Endodermal cell (in vitro differentiated cells): ENCODE measurements around the gene NEO1. TPM values are rescaled to one million over a fixed set of nuclear protein-coding genes. Genes with fewer than 3 reads are reported as not detected.

Experiments
- DNase-seq: peaks from one replicate; pipeline ENCODE4 v3.0.0-alpha.2; 2017
- H3K27ac ChIP-seq: 2 replicates; pipeline ENCODE4 v1.5.1; 2013; ENCODE audit warnings: mild to moderate bottlenecking, low read depth, low read length, moderate library complexity
- H3K27me3 ChIP-seq: 2 replicates; pipeline ENCODE4 v1.6.1; 2013; ENCODE audit warnings: mild to moderate bottlenecking, low read length, moderate library complexity; ENCODE audit not compliant: insufficient read depth, control insufficient read depth, poor library complexity, severe bottlenecking
- H3K36me3 ChIP-seq: 2 replicates; pipeline ENCODE4 v1.7.0; 2013; ENCODE audit warnings: mild to moderate bottlenecking, low read length, moderate library complexity; ENCODE audit not compliant: control insufficient read depth, insufficient read depth
- H3K4me1 ChIP-seq: one replicate; pipeline ENCODE4 v1.7.0; 2013; ENCODE audit warnings: low read length; ENCODE audit not compliant: control insufficient read depth, insufficient read depth
- H3K4me3 ChIP-seq: 2 replicates; pipeline ENCODE4 v1.5.1; 2013; ENCODE audit warnings: mild to moderate bottlenecking, low read length, moderate library complexity
- H3K9ac ChIP-seq: 2 replicates; pipeline ENCODE4 v1.6.1; 2013; ENCODE audit warnings: mild to moderate bottlenecking, low read length, moderate library complexity; ENCODE audit not compliant: poor library complexity, severe bottlenecking; ENCODE audit errors: extremely low read depth
- H3K9me3 ChIP-seq: 2 replicates; pipeline ENCODE4 v1.6.1; 2013; ENCODE audit warnings: mild to moderate bottlenecking, low read length, moderate library complexity; ENCODE audit not compliant: control insufficient read depth
- H3K27ac Mint-ChIP-seq: 2 replicates; pipeline ENCODE4 v1.8.0; 2020; ENCODE audit warnings: mixed read lengths
- H3K27me3 Mint-ChIP-seq: 2 replicates; pipeline ENCODE4 v1.8.0; 2021; ENCODE audit warnings: mild to moderate bottlenecking, mixed read lengths; ENCODE audit not compliant: insufficient read depth
- H3K36me3 Mint-ChIP-seq: 2 replicates; pipeline ENCODE4 v1.8.0; 2020; ENCODE audit warnings: low read depth, mixed read lengths
- H3K4me1 Mint-ChIP-seq: 2 replicates; pipeline ENCODE4 v1.8.0; 2020; ENCODE audit warnings: mixed read lengths
- H3K4me3 Mint-ChIP-seq: 2 replicates; pipeline ENCODE4 v1.8.0; 2020; ENCODE audit warnings: mild to moderate bottlenecking, moderate library complexity, mixed read lengths
- H3K9me3 Mint-ChIP-seq: 2 replicates; pipeline ENCODE4 v1.8.0; 2020; ENCODE audit warnings: mild to moderate bottlenecking, mixed read lengths
- WGBS, 2 experiments: methylation state at CpG; one replicate each; pipeline versions ENCODE4 v1.1.5 to v1.1.7; 2013; ENCODE audit warnings: missing lambda C conversion rate in 2 of 2, mixed read lengths in 1 of 2; ENCODE audit not compliant: insufficient coverage in 1 of 2, insufficient read length in 1 of 2; 5-methylcytosine and 5-hydroxymethylcytosine counted together
- total RNA-seq, 2 donors: library from RNA; stranded (reverse); fragmentation: NEBNext Ultra II Directional in 1 of 2; extraction: Animal tissue kit (Norgen Biotek cat#: 25700) in 1 of 2; gene quantifications; 2 replicates in 1 of 2; 3 replicates in 1 of 2; pipeline ENCODE4 v1.2.1, GENCODE V29; 2021
- TF ChIP-seq, protein P1 (sequence below): fragments of 200-600 bp; sonication (generic); conservative IDR thresholded peaks from 2 replicates; pipeline ENCODE4 v1.5.0; 2021; ENCODE audit warnings: antibody characterized with exemption, mild to moderate bottlenecking

Gene NEO1
- total RNA-seq, 2 donors from 2014 or later: 132 TPM

DNA sequence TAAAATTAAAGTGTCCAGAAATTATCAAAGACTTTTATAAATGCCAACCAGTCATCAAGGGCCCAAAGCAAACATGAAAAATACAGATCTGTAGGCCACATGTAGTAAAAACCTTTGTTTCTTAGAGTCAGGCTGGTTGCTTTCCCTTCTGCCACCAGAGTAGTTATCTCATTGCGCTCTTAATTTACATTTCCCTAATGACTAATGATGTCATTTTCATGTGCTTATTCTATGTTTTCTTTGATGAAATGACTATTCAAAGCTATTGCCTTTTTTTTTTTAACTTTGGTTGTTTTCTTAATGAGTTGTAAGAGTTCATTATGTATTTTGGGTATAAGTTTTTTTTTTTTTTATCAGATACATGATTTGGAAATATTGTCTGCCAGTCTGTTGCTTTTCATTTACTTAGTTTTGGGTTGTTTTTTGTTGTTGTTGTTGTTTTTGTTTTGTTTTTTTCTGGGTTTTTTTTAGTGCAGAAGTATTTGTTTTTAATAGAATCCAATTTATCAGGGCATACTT is 175.9 kb downstream of the NEO1 start:
- Mint-ChIP-seq H3K27ac (no peak overlapping the region), H3K4me1 (peaks cover 54% of the 10 kb centered on the region), H3K9me3 (peaks cover 30% of the 10 kb centered on the region), H3K4me3 (no peak overlapping the region), H3K27me3 (no peaks in the 10 kb centered on the region), H3K36me3 (peaks cover 56% of the 10 kb centered on the region)
- 100% methylated on average over 1 of the region's 1 CpG; no CpG with 5 or more reads in 1 of the 2 experiments for WGBS, 2 experiments
- Histone ChIP-seq H3K36me3 (peaks cover 16% of the 10 kb centered on the region), H3K4me1 (peaks cover 12% of the 10 kb centered on the region), H3K4me3 (no peak overlapping the region), H3K9ac (no peak overlapping the region), H3K27me3 (no peaks in the 10 kb centered on the region), H3K9me3 (peaks cover 38% of the 10 kb centered on the region), H3K27ac (no peak overlapping the region)
- TF ChIP-seq, protein P1, sequence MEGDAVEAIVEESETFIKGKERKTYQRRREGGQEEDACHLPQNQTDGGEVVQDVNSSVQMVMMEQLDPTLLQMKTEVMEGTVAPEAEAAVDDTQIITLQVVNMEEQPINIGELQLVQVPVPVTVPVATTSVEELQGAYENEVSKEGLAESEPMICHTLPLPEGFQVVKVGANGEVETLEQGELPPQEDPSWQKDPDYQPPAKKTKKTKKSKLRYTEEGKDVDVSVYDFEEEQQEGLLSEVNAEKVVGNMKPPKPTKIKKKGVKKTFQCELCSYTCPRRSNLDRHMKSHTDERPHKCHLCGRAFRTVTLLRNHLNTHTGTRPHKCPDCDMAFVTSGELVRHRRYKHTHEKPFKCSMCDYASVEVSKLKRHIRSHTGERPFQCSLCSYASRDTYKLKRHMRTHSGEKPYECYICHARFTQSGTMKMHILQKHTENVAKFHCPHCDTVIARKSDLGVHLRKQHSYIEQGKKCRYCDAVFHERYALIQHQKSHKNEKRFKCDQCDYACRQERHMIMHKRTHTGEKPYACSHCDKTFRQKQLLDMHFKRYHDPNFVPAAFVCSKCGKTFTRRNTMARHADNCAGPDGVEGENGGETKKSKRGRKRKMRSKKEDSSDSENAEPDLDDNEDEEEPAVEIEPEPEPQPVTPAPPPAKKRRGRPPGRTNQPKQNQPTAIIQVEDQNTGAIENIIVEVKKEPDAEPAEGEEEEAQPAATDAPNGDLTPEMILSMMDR: no peak
- DNase-seq: no peak

DNA sequence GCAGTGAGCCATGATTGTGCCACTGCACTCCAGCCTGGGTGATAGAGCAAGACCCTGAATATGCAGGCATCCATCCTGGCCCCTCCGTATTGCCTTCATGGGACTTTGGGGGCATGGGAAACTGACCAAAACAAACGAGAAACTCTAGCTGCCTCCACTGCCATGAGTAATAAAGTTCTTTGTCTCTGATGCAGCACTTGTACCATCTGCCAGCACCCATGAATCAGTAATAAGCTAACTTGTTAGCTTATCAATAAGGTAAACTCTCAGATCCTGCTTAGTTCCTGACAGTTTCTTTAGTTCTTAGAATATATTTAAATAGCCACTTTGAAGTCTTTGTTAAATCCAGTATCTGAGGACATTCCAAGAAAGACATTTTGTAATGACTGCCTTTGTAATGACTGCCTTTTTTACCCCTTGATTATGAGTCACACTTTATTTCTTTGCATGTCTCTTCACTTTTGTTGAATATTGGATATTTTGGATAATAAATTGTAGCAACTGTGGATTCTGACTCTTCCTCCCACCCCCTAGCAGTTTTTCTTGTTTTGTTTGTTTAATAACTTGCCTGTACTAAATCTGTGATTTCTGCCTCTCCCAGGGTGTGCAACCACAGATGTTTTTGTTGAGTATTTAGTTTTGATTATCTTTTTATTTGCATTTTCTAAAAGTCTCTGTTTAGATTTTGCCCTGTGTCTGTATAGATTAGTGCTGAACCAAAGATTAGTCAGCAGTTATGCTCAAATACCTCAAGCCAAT is 179.6 kb downstream of the NEO1 start:
- no peak overlapping the region for H3K27ac Mint-ChIP-seq
- TF ChIP-seq, protein P1: no peak
- 77 to 90% methylated on average over 2 of the region's 2 CpGs for WGBS, 2 experiments
- peaks cover 13% of the 10 kb centered on the region for H3K9me3 Mint-ChIP-seq
- Histone ChIP-seq H3K27ac (no peak overlapping the region), H3K4me1 (peaks cover 11% of the 10 kb centered on the region), H3K4me3 (no peak overlapping the region), H3K9ac (no peak overlapping the region), H3K36me3 (peaks cover 6% of the 10 kb centered on the region), H3K9me3 (peaks cover 23% of the 10 kb centered on the region), H3K27me3 (no peaks in the 10 kb centered on the region)
- H3K36me3 Mint-ChIP-seq: peaks cover 42% of the 10 kb centered on the region
- no peak overlapping the region for H3K4me3 Mint-ChIP-seq
- DNase-seq: no peak
- no peaks in the 10 kb centered on the region for H3K27me3 Mint-ChIP-seq
- H3K4me1 Mint-ChIP-seq: peaks cover 39% of the 10 kb centered on the region

DNA sequence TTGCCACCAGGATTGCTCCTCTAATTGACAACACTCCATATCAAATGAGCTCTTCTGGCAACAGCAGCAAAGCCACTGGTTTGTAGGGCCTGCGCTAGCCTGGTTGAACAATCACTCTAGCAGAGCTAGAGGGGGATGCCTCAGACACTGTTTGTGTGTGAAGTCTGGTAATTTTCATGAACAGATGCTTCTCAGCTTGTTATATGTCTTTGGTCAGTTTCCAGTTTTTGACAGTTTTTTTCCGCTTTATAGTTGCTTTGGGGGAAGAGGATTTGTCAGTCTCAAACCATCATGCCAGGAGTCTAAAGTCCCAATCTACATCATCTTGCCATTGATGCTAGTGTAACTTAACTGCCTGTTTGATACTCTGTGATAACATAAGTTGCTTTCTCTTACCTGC is 180.5 kb downstream of the NEO1 start:
- Histone ChIP-seq H3K4me3 (no peak overlapping the region), H3K27ac (no peak overlapping the region), H3K36me3 (peaks cover 15% of the 10 kb centered on the region), H3K9ac (no peak overlapping the region), H3K27me3 (no peaks in the 10 kb centered on the region), H3K4me1 (peaks cover 11% of the 10 kb centered on the region), H3K9me3 (peaks cover 23% of the 10 kb centered on the region)
- WGBS, 2 experiments: 98% methylated on average over 2 of the region's 2 CpGs; no CpG with 5 or more reads in 1 of the 2 experiments
- H3K27ac Mint-ChIP-seq: peak overlapping the region; percentile 53
- peaks cover 45% of the 10 kb centered on the region for H3K36me3 Mint-ChIP-seq
- TF ChIP-seq, protein P1: no peak
- no peak overlapping the region for H3K4me3 Mint-ChIP-seq
- no peaks in the 10 kb centered on the region for H3K27me3 Mint-ChIP-seq
- peaks cover 42% of the 10 kb centered on the region for H3K4me1 Mint-ChIP-seq
- DNase-seq: no peak
- peaks cover 13% of the 10 kb centered on the region for H3K9me3 Mint-ChIP-seq
